A673 (cell line): ENCODE data around the gene RRP1B.

Experiments
- CTCF ChIP-seq: fragments of 300-800, 200-600 bp; sonication (generic); conservative IDR thresholded peaks from 2 replicates; pipeline ENCODE4 v1.5.1; 2017; ENCODE audit warnings: low read depth, mild to moderate bottlenecking, antibody characterized with exemption, low read length, moderate library complexity, mixed read lengths
- EZH2 ChIP-seq: fragments of 200-600 bp; sonication (generic); IDR thresholded peaks from 2 replicates; pipeline ENCODE4 v1.6.1; 2017; ENCODE audit warnings: borderline replicate concordance, low read depth, mild to moderate bottlenecking, mixed read lengths, antibody characterized with exemption, low read length; ENCODE audit not compliant: poor library complexity, severe bottlenecking

GRCh38 chr21:43657355-43658087 lies 1.8 kb upstream of the RRP1B start:
- no peak for TF ChIP-seq CTCF
- TF ChIP-seq EZH2, result no peak
